GM12874 (cell line): ENCODE data around the gene C13orf46.

Source experiments
- CTCF ChIP-seq: IDR thresholded peaks from 2 replicates; pipeline ENCODE4 v1.5.1; 2011; ENCODE audit warnings: low read depth, mild to moderate bottlenecking, control low read depth, low read length, moderate library complexity; ENCODE audit not compliant: insufficient read depth

C13orf46 gene

DNA sequence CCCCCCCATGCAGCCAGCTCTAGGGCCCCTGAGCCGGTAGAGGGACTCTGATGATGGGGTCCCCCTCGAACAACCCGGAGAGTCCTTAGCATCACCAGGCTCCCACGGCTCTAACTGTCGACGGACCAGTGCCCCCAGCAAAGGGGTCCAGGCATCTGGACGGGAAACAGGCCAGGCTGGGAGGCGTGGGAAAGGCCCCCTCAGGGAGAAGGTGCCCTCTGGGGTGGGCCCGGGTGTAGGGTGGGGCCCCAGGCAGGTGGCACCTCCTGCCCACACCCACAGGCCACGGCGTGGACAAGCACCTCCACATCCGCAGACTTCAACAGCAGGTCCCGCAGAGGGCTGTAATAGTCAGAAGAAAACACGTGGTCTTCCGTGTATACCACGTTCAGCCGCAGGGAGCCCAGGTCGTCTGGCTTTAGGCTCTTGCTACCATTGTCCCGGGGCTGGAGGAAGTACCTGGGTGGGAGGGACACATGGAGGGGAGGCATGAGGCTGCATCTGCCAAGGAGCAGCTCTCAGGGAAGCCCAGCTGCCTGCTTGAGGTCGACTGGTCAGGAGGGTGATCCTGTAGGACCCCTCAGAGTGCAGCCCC is 44.7 kb upstream of the C13orf46 start:
- no peak for TF ChIP-seq CTCF

- no peak for TF ChIP-seq CTCF
These were observed 44.1 kb upstream of the C13orf46 start for GRCh38 chr13:114017966-114018365.

DNA sequence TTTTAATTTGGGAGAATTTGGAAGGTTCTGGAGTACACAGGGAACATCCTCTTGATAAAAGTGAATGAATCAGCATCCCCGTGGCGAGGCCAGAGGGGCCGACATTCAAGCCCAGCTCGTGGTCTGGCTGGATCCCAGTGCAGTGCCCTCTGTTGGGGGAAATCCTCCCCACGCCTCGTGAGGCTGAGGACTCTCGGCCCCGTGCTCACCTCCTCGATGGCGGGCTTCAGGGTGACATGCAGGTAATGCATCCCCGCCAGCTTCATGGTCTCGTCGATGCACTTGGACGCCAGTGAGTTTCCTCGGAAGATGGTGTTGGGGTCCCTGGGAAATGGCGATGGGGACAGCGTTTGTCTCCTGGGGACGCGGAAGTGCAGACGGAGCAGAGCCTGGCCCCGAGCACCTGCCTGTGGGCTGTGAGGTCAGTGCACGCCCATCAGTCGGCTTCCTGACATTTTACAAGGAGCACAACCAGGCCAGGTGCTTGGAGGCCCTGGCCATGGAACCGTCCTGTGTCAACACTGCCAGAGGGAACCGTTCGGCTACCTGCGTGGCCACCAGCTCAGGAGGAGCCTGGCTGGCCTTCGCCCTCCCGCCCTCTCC is 43.3 kb upstream of the C13orf46 start:
- no peak for TF ChIP-seq CTCF

- no peak for TF ChIP-seq CTCF
These were observed 42.6 kb upstream of the C13orf46 start for GRCh38 chr13:114016321-114017027.

- TF ChIP-seq CTCF = no peak
These were observed 42.1 kb upstream of the C13orf46 start for GRCh38 chr13:114015969-114016295.

- no peak for TF ChIP-seq CTCF
These were observed 41.5 kb upstream of the C13orf46 start for GRCh38 chr13:114015111-114015968.
